T-cell (primary cell): Measurements from ENCODE around the gene SURF4. TPM values are rescaled to one million over a fixed set of nuclear protein-coding genes. Genes with fewer than 3 reads are reported as not detected.
"Not testable (repeated sequence)": the region's sequence is repeated elsewhere in the genome, so short reads cannot be mapped to it uniquely, and the experiment has no call there.

Experiments used
- ATAC-seq, 4 experiments: fragments of 200-7000 bp in 3 of 4; fragments of 150-1000 bp in 1 of 4; cut with Tn5 transposase; replicated peaks in 1 of 4; 1 replicate in 3 of 4; 2 replicates in 1 of 4; pipeline ENCODE4 v1.10.0; 2021; ENCODE audit warnings: moderate library complexity in 3 of 4, mild to moderate bottlenecking in 2 of 4, moderate number of reproducible peaks in 1 of 4
- CTCF ChIA-PET, 2 donors: fragments of 300-600 bp; sonication (Branson Sonifier 250); formaldehyde crosslinking; loops; one replicate each; lab custom pipeline; 2022; ENCODE audit warnings: antibody characterized with exemption in 2 of 2; lab: Charles Lee
- POLR2A ChIA-PET, 2 donors: fragments of 300-600 bp; sonication (Branson Sonifier 250); formaldehyde crosslinking; loops; one replicate each; lab custom pipeline; 2022; ENCODE audit warnings: antibody characterized with exemption in 2 of 2; lab: Charles Lee
- DNase-seq, 35 experiments: peaks; one replicate each; pipeline versions ENCODE4 v3.0.0 to v3.0.0-alpha.2; 2013 to 2023
- H3K27ac ChIP-seq: one replicate; pipeline ENCODE4 v1.5.1; 2013; ENCODE audit warnings: low read length
- H3K27me3 ChIP-seq, 2 experiments: replicated peaks in 1 of 2; 1 replicate in 1 of 2; 2 replicates in 1 of 2; pipeline versions ENCODE4 v1.6.1 to v1.7.0; 2013; ENCODE audit warnings: low read length in 1 of 2, mixed read lengths in 1 of 2; ENCODE audit not compliant: control insufficient read depth in 2 of 2, insufficient read depth in 2 of 2; ENCODE audit errors: extremely low read depth in 1 of 2
- H3K36me3 ChIP-seq, 2 donors: 1 replicate in 1 of 2; 2 replicates in 1 of 2; pipeline versions ENCODE4 v1.6.1 to v1.7.0; 2013; ENCODE audit warnings: low read length in 1 of 2; ENCODE audit not compliant: control insufficient read depth in 2 of 2, insufficient read depth in 1 of 2; ENCODE audit errors: extremely low read depth in 1 of 2
- H3K4me1 ChIP-seq, 2 experiments: 1 replicate in 1 of 2; 2 replicates in 1 of 2; pipeline versions ENCODE4 v1.6.1 to v1.7.0; 2013; ENCODE audit warnings: low read length in 2 of 2, mixed read lengths in 1 of 2; ENCODE audit not compliant: insufficient read depth in 2 of 2, control insufficient read depth in 1 of 2; ENCODE audit errors: extremely low read depth in 1 of 2
- H3K4me3 ChIP-seq, 2 donors: 1 replicate in 1 of 2; 2 replicates in 1 of 2; pipeline versions ENCODE4 v1.5.1 to v1.7.0; 2013; ENCODE audit warnings: mild to moderate bottlenecking in 2 of 2, low read length in 1 of 2, moderate library complexity in 1 of 2; ENCODE audit not compliant: control insufficient read depth in 1 of 2; ENCODE audit errors: extremely low read depth in 1 of 2
- H3K9me3 ChIP-seq: 2 replicates; pipeline ENCODE4 v1.7.0; 2013
- H3K27ac Mint-ChIP-seq, 2 donors: one replicate each; pipeline ENCODE4 v1.8.0; 2020 to 2021; ENCODE audit warnings: mild to moderate bottlenecking in 2 of 2, mixed read lengths in 2 of 2
- H3K27me3 Mint-ChIP-seq, 2 donors: one replicate each; pipeline ENCODE4 v1.8.0; 2021 to 2022; ENCODE audit warnings: mixed read lengths in 2 of 2
- H3K36me3 Mint-ChIP-seq: one replicate; pipeline ENCODE4 v1.8.0; 2021; ENCODE audit warnings: mixed read lengths
- H3K4me1 Mint-ChIP-seq, 3 donors: one replicate each; pipeline ENCODE4 v1.8.0; 2020 to 2022; ENCODE audit warnings: mixed read lengths in 3 of 3, mild to moderate bottlenecking in 1 of 3
- H3K4me3 Mint-ChIP-seq, 3 donors: one replicate each; pipeline ENCODE4 v1.8.0; 2020 to 2022; ENCODE audit warnings: mild to moderate bottlenecking in 3 of 3, mixed read lengths in 3 of 3, moderate library complexity in 3 of 3
- H3K9me3 Mint-ChIP-seq, 3 donors: one replicate each; pipeline ENCODE4 v1.8.0; 2020 to 2022; ENCODE audit warnings: mixed read lengths in 3 of 3
- WGBS: methylation state at CpG from one replicate; pipeline ENCODE4 v1.1.5; 2013; ENCODE audit warnings: missing lambda C conversion rate; ENCODE audit not compliant: insufficient coverage; 5-methylcytosine and 5-hydroxymethylcytosine counted together
- total RNA-seq, 35 experiments: library from RNA in 6 of 35; stranded (reverse) in 6 of 35; fragments of 120-200 nt in 1 of 35; gene quantifications; one replicate each; pipeline versions ENCODE4 v1.2.1 to v1.2.4 and lab custom pipeline; 2013 to 2026

The SURF4 gene
- total RNA-seq, 5 donors from 2014 or later (not counting 1 experiment from before 2014, with no cell fraction given): 73.5 to 114 (median 107) TPM

GRCh38 chr9:133393399-133393798 is 17.5 kb upstream of the SURF4 start:
- ChIA-PET CTCF (no interaction called here), POLR2A (no interaction called here)
- Mint-ChIP-seq H3K4me1 (no peaks in the 10 kb centered on the region), H3K36me3 (no peaks in the 10 kb centered on the region), H3K9me3 (no peaks in the 10 kb centered on the region), H3K27ac (no peak overlapping the region), H3K4me3 (no peak overlapping the region), H3K27me3 (peaks cover 0 to 14% of the 10 kb centered on the region in 2 donors)
- ATAC-seq (no peak), DNase-seq (no peak)
- 95% methylated on average over 3 of the region's 3 CpGs for WGBS
- Histone ChIP-seq H3K4me1 (no peaks in the 10 kb centered on the region), H3K27ac (no peak overlapping the region), H3K4me3 (no peak overlapping the region), H3K27me3 (peaks cover 0 to 42% of the 10 kb centered on the region in 2 experiments), H3K36me3 (no peaks in the 10 kb centered on the region), H3K9me3 (no peaks in the 10 kb centered on the region)

- WGBS: no CpG with 5 or more reads among the region's 3 CpGs
- H3K4me3 Mint-ChIP-seq, CTCF ChIA-PET, ATAC-seq, H3K9me3 Mint-ChIP-seq, H3K9me3 ChIP-seq, H3K27ac ChIP-seq, H3K4me3 ChIP-seq, H3K4me1 Mint-ChIP-seq, H3K4me1 ChIP-seq, DNase-seq, POLR2A ChIA-PET, H3K36me3 Mint-ChIP-seq, H3K27ac Mint-ChIP-seq, H3K36me3 ChIP-seq: not testable (repeated sequence)
- peaks cover 0 to 14% of the 10 kb centered on the region in 2 donors for H3K27me3 Mint-ChIP-seq
- peaks cover 0 to 42% of the 10 kb centered on the region in 2 experiments for H3K27me3 ChIP-seq
These were observed 16.4 kb upstream of the SURF4 start for GRCh38 chr9:133392308-133392707.

- H3K4me1 Mint-ChIP-seq: not testable (repeated sequence)
These were observed 15.6 kb upstream of the SURF4 start for GRCh38 chr9:133391449-133391848.

GRCh38 chr9:133390713-133391112 is 14.9 kb upstream of the SURF4 start:
- no peaks in the 10 kb centered on the region for H3K4me1 ChIP-seq
- CTCF ChIA-PET: no interaction called here
- no peak overlapping the region for H3K4me3 ChIP-seq
- POLR2A ChIA-PET: no interaction called here
- H3K4me3 Mint-ChIP-seq: no peak overlapping the region
- H3K27me3 Mint-ChIP-seq: peaks cover 0 to 14% of the 10 kb centered on the region in 2 donors
- ATAC-seq (no peak), DNase-seq (no peak)
- H3K36me3 Mint-ChIP-seq: no peaks in the 10 kb centered on the region
- 90% methylated on average over 6 of the region's 7 CpGs for WGBS
- H3K36me3 ChIP-seq: no peaks in the 10 kb centered on the region
- no peaks in the 10 kb centered on the region for H3K9me3 Mint-ChIP-seq
- H3K27ac Mint-ChIP-seq: no peak overlapping the region
- no peaks in the 10 kb centered on the region for H3K9me3 ChIP-seq
- H3K27ac ChIP-seq: no peak overlapping the region
- no peaks in the 10 kb centered on the region for H3K4me1 Mint-ChIP-seq
- H3K27me3 ChIP-seq: peaks cover 0 to 42% of the 10 kb centered on the region in 2 experiments

More at GRCh38 chr9:133391449-133391848, 15.6 kb upstream of the SURF4 start:
- H3K4me3 ChIP-seq, H3K27ac ChIP-seq, CTCF ChIA-PET, POLR2A ChIA-PET, DNase-seq, H3K4me1 ChIP-seq, H3K4me3 Mint-ChIP-seq, H3K36me3 ChIP-seq, H3K27ac Mint-ChIP-seq, H3K9me3 Mint-ChIP-seq, H3K36me3 Mint-ChIP-seq, H3K9me3 ChIP-seq, ATAC-seq: not testable (repeated sequence)
- no CpG with 5 or more reads among the region's 4 CpGs for WGBS
- H3K27me3 ChIP-seq: peaks cover 0 to 42% of the 10 kb centered on the region in 2 experiments
- peaks cover 0 to 14% of the 10 kb centered on the region in 2 donors for H3K27me3 Mint-ChIP-seq

GRCh38 chr9:133389562-133389961 is 13.7 kb upstream of the SURF4 start:
- H3K36me3 Mint-ChIP-seq: no peaks in the 10 kb centered on the region
- Histone ChIP-seq H3K27ac (no peak overlapping the region), H3K4me3 (no peak overlapping the region), H3K36me3 (no peaks in the 10 kb centered on the region), H3K4me1 (no peaks in the 10 kb centered on the region), H3K27me3 (peaks cover 0 to 40% of the 10 kb centered on the region in 2 experiments), H3K9me3 (no peaks in the 10 kb centered on the region)
- peaks cover 0 to 14% of the 10 kb centered on the region in 2 donors for H3K27me3 Mint-ChIP-seq
- no peak overlapping the region for H3K4me3 Mint-ChIP-seq
- POLR2A ChIA-PET: no interaction called here
- H3K27ac Mint-ChIP-seq: no peak overlapping the region
- H3K9me3 Mint-ChIP-seq: no peaks in the 10 kb centered on the region
- CTCF ChIA-PET: no interaction called here
- H3K4me1 Mint-ChIP-seq: no peaks in the 10 kb centered on the region
- DNase-seq: no peak
- 81% methylated on average over 10 of the region's 13 CpGs for WGBS
- no peak for ATAC-seq

- H3K4me3 ChIP-seq: no peak overlapping the region
- DNase-seq: no peak
- Mint-ChIP-seq H3K9me3 (no peaks in the 10 kb centered on the region), H3K36me3 (no peaks in the 10 kb centered on the region), H3K27me3 (peaks cover 0 to 14% of the 10 kb centered on the region in 2 donors), H3K27ac (no peak overlapping the region), H3K4me1 (no peaks in the 10 kb centered on the region), H3K4me3 (no peak overlapping the region)
- H3K9me3 ChIP-seq: no peaks in the 10 kb centered on the region
- H3K36me3 ChIP-seq: no peaks in the 10 kb centered on the region
- peaks cover 0 to 35% of the 10 kb centered on the region in 2 experiments for H3K27me3 ChIP-seq
- POLR2A ChIA-PET: no interaction called here
- 86% methylated on average over 5 of the region's 12 CpGs for WGBS
- no peak overlapping the region for H3K27ac ChIP-seq
- CTCF ChIA-PET: interaction anchor here in 1 of 2 donors (0.5 kb wide), 1 partner anchor 363 kb away, joined by 3 read pairs; no protein-coding TSS in a partner anchor
- no peak for ATAC-seq
- no peaks in the 10 kb centered on the region for H3K4me1 ChIP-seq
These were observed 13.2 kb upstream of the SURF4 start for GRCh38 chr9:133389025-133389557.
